OCI-LY7 (cell line): Measurements from ENCODE around the gene PCED1B. TPM values are rescaled to one million over a fixed set of nuclear protein-coding genes. Genes with fewer than 3 reads are reported as not detected.
A peak's percentile ranks its signal among the peaks of the same experiment; 100 is the strongest.

ENCODE experiments used
- BruUV-seq: library from RNA; stranded (reverse); fragments of 400-500 nt; replicated peaks from 2 replicates; lab custom pipeline; 2021; lab: Mats Ljungman, UMichigan
- CTCF ChIA-PET: fragments of 300-600 bp; sonication (Branson Sonifier 250); formaldehyde crosslinking; loops from one replicate; lab custom pipeline; 2022; ENCODE audit warnings: antibody characterized with exemption; ENCODE audit not compliant: unreplicated experiment; lab: Charles Lee
- POLR2A ChIA-PET: fragments of 300-600 bp; sonication (Branson Sonifier 250); formaldehyde crosslinking; loops from one replicate; lab custom pipeline; 2022; ENCODE audit warnings: antibody characterized with exemption; lab: Charles Lee
- DNase-seq: peaks from one replicate; pipeline ENCODE4 v3.0.0-alpha.2; 2015; ENCODE audit warnings: low spot score
- H2AFZ ChIP-seq: fragments of 200-600 bp; sonication (generic), shearing (Covaris generic); 2 replicates; pipeline ENCODE4 v1.6.1; 2014; ENCODE audit warnings: mild to moderate bottlenecking, antibody characterized with exemption, low read length, moderate library complexity
- H3K27ac ChIP-seq: fragments of 200-600 bp; sonication (generic); 2 replicates; pipeline ENCODE4 v1.5.1; 2014; ENCODE audit warnings: mixed run types, low read depth, mild to moderate bottlenecking, moderate library complexity, low read length, inconsistent platforms; ENCODE audit not compliant: poor library complexity, severe bottlenecking
- H3K36me3 ChIP-seq: fragments of 200-600 bp; sonication (generic); 2 replicates; pipeline ENCODE4 v1.6.1; 2014; ENCODE audit warnings: mild to moderate bottlenecking, antibody characterized with exemption, low read length, moderate library complexity, mixed read lengths; ENCODE audit not compliant: insufficient read depth
- H3K4me1 ChIP-seq: fragments of 200-600 bp; sonication (generic); 2 replicates; pipeline ENCODE4 v1.5.1; 2014; ENCODE audit warnings: mild to moderate bottlenecking, low read length; ENCODE audit not compliant: insufficient read depth, poor library complexity, severe bottlenecking
- H3K4me2 ChIP-seq: fragments of 200-600 bp; sonication (generic); 2 replicates; pipeline ENCODE4 v1.6.1; 2014; ENCODE audit warnings: mild to moderate bottlenecking, low read length
- H3K4me3 ChIP-seq: fragments of 200-600 bp; sonication (generic); 2 replicates; pipeline ENCODE4 v1.5.1; 2014; ENCODE audit warnings: mild to moderate bottlenecking, low read depth, low read length; ENCODE audit not compliant: poor library complexity, severe bottlenecking
- H3K79me2 ChIP-seq: fragments of 200-600 bp; sonication (generic); 2 replicates; pipeline ENCODE4 v1.6.1; 2016; ENCODE audit warnings: low read depth, mild to moderate bottlenecking, low read length, moderate library complexity, mixed read lengths; ENCODE audit not compliant: insufficient read depth
- H3K9me2 ChIP-seq: fragments of 200-600 bp; sonication (generic); 2 replicates; pipeline ENCODE4 v1.6.1; 2016; ENCODE audit warnings: mild to moderate bottlenecking, low read length, mixed read lengths; ENCODE audit not compliant: insufficient read depth
- H3K9me3 ChIP-seq: fragments of 200-600 bp; sonication (generic); 2 replicates; pipeline ENCODE4 v1.6.1; 2014; ENCODE audit warnings: mild to moderate bottlenecking, mixed run types, low read length, mixed read lengths
- H4K20me1 ChIP-seq: fragments of 200-600 bp; sonication (generic); 2 replicates; pipeline ENCODE4 v1.6.1; 2014; ENCODE audit warnings: mild to moderate bottlenecking, antibody characterized with exemption, low read length, moderate library complexity, mixed read lengths; ENCODE audit not compliant: insufficient read depth
- EZH2phosphoT487 ChIP-seq: fragments of 200-600 bp; sonication (generic); IDR thresholded peaks from 2 replicates; pipeline ENCODE4 v1.6.1; 2018; ENCODE audit warnings: low read depth, borderline replicate concordance, mild to moderate bottlenecking, mixed run types, antibody characterized with exemption, low read length, moderate library complexity, mixed read lengths
- intact Hi-C: fragments of 100-400 bp; cut with micrococcal nuclease; formaldehyde crosslinking; loops from one replicate; pipeline ENCODE4 v1.10.0; 2022; ENCODE audit not compliant: unreplicated experiment
- total RNA-seq, 2 experiments: library from RNA; depleted of rRNA in 1 of 2; stranded (reverse); fragments of >200 nt in 1 of 2; shearing (Covaris generic) in 1 of 2; gene quantifications; 2 replicates each; pipeline ENCODE4 v1.2.3, GENCODE V29; 2014 to 2022
- TF ChIP-seq, protein P1 (sequence below): fragments of 200-600 bp; sonication (generic); conservative IDR thresholded peaks from 2 replicates; pipeline ENCODE4 v1.5.1; 2014; ENCODE audit warnings: mild to moderate bottlenecking, antibody characterized with exemption, low read length, moderate library complexity, mixed read lengths

The PCED1B gene
- total RNA-seq, 2 experiments from 2014 or later: 8.4 to 24.3 TPM

DNA sequence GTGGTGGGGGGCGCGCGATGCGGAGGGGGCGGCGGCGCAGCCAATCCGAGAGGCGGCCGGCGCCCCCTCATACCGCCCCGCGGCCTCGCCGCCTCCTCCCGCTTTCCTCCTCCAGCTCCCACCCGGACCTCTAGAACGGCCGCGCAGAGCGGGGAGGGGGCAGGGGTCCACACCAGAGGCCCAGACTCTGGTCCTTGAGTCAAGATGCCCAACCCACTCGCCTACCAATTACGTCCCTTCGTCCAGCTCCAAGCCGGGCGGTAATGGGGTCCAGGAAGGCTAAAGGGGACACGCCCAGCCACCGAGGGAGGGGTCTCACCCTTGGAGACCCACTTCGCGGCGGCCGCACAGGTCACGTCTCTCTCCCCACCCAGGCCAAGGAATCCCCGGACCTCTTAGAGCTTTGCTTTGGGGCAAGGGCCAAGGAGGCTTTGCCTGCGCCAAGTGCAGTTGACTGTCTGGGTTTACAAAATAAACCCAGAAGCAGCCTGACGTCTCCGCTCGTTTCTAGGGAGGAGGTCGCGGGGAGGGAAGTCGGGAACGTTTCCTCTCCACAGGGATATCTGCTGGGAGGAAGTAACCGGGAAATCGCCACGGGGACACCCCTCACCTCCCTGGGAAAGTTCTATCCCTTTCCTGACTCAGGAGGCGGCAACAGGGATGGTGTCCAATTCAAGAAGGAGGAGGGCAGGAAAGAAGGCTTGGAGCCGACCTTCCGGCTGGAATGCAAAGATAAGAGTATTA lies 732 bp downstream of the PCED1B start:
- DNase-seq: no peak
- CTCF ChIA-PET: no interaction called here
- H4K20me1 ChIP-seq: no peaks in the 10 kb centered on the region
- peak overlapping the region; percentile 64; the same call in 1 of the 2 replicates for H3K4me2 ChIP-seq
- TF ChIP-seq, protein P1, sequence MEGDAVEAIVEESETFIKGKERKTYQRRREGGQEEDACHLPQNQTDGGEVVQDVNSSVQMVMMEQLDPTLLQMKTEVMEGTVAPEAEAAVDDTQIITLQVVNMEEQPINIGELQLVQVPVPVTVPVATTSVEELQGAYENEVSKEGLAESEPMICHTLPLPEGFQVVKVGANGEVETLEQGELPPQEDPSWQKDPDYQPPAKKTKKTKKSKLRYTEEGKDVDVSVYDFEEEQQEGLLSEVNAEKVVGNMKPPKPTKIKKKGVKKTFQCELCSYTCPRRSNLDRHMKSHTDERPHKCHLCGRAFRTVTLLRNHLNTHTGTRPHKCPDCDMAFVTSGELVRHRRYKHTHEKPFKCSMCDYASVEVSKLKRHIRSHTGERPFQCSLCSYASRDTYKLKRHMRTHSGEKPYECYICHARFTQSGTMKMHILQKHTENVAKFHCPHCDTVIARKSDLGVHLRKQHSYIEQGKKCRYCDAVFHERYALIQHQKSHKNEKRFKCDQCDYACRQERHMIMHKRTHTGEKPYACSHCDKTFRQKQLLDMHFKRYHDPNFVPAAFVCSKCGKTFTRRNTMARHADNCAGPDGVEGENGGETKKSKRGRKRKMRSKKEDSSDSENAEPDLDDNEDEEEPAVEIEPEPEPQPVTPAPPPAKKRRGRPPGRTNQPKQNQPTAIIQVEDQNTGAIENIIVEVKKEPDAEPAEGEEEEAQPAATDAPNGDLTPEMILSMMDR: no peak
- TF ChIP-seq EZH2phosphoT487: no peak
- intact Hi-C loops: loop anchor here (1.0 to 5.0 kb wide), 4 partner anchors 48 to 329 kb away; no protein-coding TSS in a partner anchor
- H3K4me1 ChIP-seq: no peaks in the 10 kb centered on the region
- no peaks in the 10 kb centered on the region for H3K79me2 ChIP-seq
- H3K4me3 ChIP-seq: peak overlapping the region; percentile 50
- H2AFZ ChIP-seq: no peak overlapping the region
- POLR2A ChIA-PET: interaction anchor here (0.6 to 2.2 kb wide), 2 partner anchors 14 to 66 kb away, joined by 3 to 5 read pairs; no protein-coding TSS in a partner anchor
- no peaks in the 10 kb centered on the region for H3K36me3 ChIP-seq
- no peak overlapping the region for H3K27ac ChIP-seq
- no peaks in the 10 kb centered on the region for H3K9me2 ChIP-seq
- BruUV-seq: no TSS peak
- no peaks in the 10 kb centered on the region for H3K9me3 ChIP-seq

- H3K36me3 ChIP-seq: no peaks in the 10 kb centered on the region
- H3K4me1 ChIP-seq: no peaks in the 10 kb centered on the region
- no TSS peak for BruUV-seq
- POLR2A ChIA-PET: no interaction called here
- CTCF ChIA-PET: no interaction called here
- no peak overlapping the region for H2AFZ ChIP-seq
- DNase-seq: no peak
- peak overlapping the region; percentile 64; the same call in 1 of the 2 replicates for H3K4me2 ChIP-seq
- no peaks in the 10 kb centered on the region for H4K20me1 ChIP-seq
- H3K9me2 ChIP-seq: no peaks in the 10 kb centered on the region
- no peaks in the 10 kb centered on the region for H3K79me2 ChIP-seq
- no peaks in the 10 kb centered on the region for H3K9me3 ChIP-seq
- no peak for TF ChIP-seq EZH2phosphoT487
- TF ChIP-seq, protein P1: no peak
- H3K4me3 ChIP-seq: no peak overlapping the region
- intact Hi-C loops: loop anchor here (5.0 kb wide), 1 partner anchor 111 kb away; no protein-coding TSS in a partner anchor
- H3K27ac ChIP-seq: no peak overlapping the region
Measured at GRCh38 chr12:47080725-47081502, 1.5 kb downstream of the PCED1B start.
